ENCODE data around the gene PHF21A.

Gene PHF21A

DNA sequence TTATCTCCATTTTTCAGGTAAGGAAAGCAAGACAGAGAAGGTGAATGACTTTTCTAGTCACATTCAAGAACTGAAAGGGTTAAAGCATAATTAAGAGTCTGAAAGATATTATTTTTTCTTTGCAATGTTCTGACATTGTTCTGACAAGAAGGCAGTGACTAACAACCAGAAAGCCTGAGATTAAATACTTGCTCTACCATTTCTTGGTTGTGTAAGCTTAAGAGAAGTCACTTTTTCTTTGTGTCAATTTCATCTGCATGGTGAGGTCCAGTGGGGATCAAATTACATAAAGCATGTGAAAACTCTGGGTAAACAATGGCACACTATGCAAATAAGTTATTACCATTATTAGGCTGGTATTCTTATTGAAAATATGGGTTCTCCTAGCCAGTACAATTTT is 73.7 kb downstream of the PHF21A start:
- no peaks in the 10 kb centered on the region for H3K9me2 ChIP-seq (replicated peaks; ENCODE audit: low read depth, low read length)
- H3K79me2 ChIP-seq (ENCODE audit: insufficient read depth, low read length) = peaks cover 5% of the 10 kb centered on the region; the same call in 1 of the 2 replicates

DNA sequence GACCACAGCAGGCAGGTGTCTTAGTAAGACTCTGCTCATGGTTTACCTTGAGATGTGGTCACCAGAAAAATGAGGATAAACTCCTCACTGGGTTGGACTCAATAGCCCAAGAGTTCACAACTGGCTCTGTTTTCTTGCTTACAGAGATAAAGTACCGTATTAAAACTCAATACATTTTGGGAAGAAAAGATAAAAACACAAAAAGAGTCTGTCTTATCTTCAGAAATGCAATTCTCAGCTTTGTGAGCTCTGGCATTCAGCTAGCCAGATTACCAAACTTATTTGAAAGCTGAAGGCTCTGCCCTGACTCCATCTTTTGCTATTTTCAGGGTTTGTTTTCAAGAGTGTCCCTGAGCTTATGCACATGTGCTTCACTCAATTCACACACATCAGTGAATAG is 75.4 kb downstream of the PHF21A start:
- H3K4me3 ChIP-seq (ENCODE audit: low read length, poor library complexity, severe bottlenecking) = no peak overlapping the region
- H3K4me1 ChIP-seq (ENCODE audit: insufficient read depth, low read length, poor library complexity, severe bottlenecking) = peaks cover 8% of the 10 kb centered on the region
- H3K79me2 ChIP-seq (ENCODE audit: insufficient read depth, low read length) = peaks cover 7% of the 10 kb centered on the region; the same call in 1 of the 2 replicates
- H3K36me3 ChIP-seq (ENCODE audit: insufficient read depth, low read length) = peaks cover 25% of the 10 kb centered on the region
- H3K9me3 ChIP-seq (ENCODE audit: insufficient read depth, low read depth, low read length) = no peaks in the 10 kb centered on the region
- no peaks in the 10 kb centered on the region for H3K27me3 ChIP-seq (ENCODE audit: insufficient read depth, low read length, poor library complexity, severe bottlenecking)
- no peaks in the 10 kb centered on the region for H3K9me2 ChIP-seq (replicated peaks; ENCODE audit: low read depth, low read length)
- H3F3A ChIP-seq (ENCODE audit: low read depth) = no peaks in the 10 kb centered on the region
- no peak overlapping the region for H3K4me2 ChIP-seq (ENCODE audit: low read depth, low read length, poor library complexity, severe bottlenecking)
- TF ChIP-seq, protein P1, sequence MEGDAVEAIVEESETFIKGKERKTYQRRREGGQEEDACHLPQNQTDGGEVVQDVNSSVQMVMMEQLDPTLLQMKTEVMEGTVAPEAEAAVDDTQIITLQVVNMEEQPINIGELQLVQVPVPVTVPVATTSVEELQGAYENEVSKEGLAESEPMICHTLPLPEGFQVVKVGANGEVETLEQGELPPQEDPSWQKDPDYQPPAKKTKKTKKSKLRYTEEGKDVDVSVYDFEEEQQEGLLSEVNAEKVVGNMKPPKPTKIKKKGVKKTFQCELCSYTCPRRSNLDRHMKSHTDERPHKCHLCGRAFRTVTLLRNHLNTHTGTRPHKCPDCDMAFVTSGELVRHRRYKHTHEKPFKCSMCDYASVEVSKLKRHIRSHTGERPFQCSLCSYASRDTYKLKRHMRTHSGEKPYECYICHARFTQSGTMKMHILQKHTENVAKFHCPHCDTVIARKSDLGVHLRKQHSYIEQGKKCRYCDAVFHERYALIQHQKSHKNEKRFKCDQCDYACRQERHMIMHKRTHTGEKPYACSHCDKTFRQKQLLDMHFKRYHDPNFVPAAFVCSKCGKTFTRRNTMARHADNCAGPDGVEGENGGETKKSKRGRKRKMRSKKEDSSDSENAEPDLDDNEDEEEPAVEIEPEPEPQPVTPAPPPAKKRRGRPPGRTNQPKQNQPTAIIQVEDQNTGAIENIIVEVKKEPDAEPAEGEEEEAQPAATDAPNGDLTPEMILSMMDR (conservative IDR thresholded peaks at IDR 0.05; ENCODE audit: low read length) = no peak
- TF ChIP-seq EZH2phosphoT487 (IDR thresholded peaks at IDR 0.05; ENCODE audit: borderline replicate concordance) = no peak
- peaks cover 6% of the 10 kb centered on the region for H4K20me1 ChIP-seq (ENCODE audit: insufficient read depth, low read length, poor library complexity, severe bottlenecking)
- no peak overlapping the region for H2AFZ ChIP-seq (ENCODE audit: low read length)
- H3K9ac ChIP-seq (ENCODE audit: low read depth, low read length, poor library complexity, severe bottlenecking) = no peak overlapping the region

More for the DNA sequence above, 73.7 kb downstream of the PHF21A start:
- Histone ChIP-seq H2AFZ (ENCODE audit: low read length) (no peak overlapping the region), H4K20me1 (ENCODE audit: insufficient read depth, low read length, poor library complexity, severe bottlenecking) (peaks cover 3% of the 10 kb centered on the region), H3K9ac (ENCODE audit: low read depth, low read length, poor library complexity, severe bottlenecking) (no peak overlapping the region), H3K27me3 (ENCODE audit: insufficient read depth, low read length, poor library complexity, severe bottlenecking) (no peaks in the 10 kb centered on the region), H3K9me3 (ENCODE audit: insufficient read depth, low read depth, low read length) (no peaks in the 10 kb centered on the region), H3K4me2 (ENCODE audit: low read depth, low read length, poor library complexity, severe bottlenecking) (no peak overlapping the region), H3F3A (ENCODE audit: low read depth) (no peaks in the 10 kb centered on the region), H3K4me1 (ENCODE audit: insufficient read depth, low read length, poor library complexity, severe bottlenecking) (peaks cover 10% of the 10 kb centered on the region), H3K4me3 (ENCODE audit: low read length, poor library complexity, severe bottlenecking) (no peak overlapping the region), H3K36me3 (ENCODE audit: insufficient read depth, low read length) (peaks cover 23% of the 10 kb centered on the region)
- no peak for TF ChIP-seq EZH2phosphoT487 (IDR thresholded peaks at IDR 0.05; ENCODE audit: borderline replicate concordance)

DNA sequence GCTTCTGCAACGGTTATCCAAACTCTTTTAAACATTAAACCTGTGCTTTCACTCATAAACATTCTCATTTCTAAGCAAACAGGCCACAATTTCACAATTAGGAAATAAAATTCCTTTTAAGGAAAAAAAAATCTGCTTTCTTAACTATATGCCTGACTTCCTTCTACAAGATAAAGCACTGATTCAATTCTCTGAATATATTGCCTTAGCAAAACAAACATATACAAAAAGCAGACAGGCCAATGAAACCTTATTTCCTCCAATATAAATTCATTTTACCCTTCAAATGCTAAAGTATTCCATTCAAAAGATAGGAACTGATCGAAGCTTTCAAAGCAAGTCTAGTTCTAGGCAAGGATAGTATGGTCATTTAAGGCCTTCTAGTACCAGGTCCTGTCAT is 76.7 kb downstream of the PHF21A start:
- Histone ChIP-seq H3K4me2 (ENCODE audit: low read depth, low read length, poor library complexity, severe bottlenecking) (no peak overlapping the region), H3K79me2 (ENCODE audit: insufficient read depth, low read length) (peaks cover 7% of the 10 kb centered on the region; the same call in 1 of the 2 replicates)

More for the DNA sequence above, 76.7 kb downstream of the PHF21A start:
- no peaks in the 10 kb centered on the region for H3F3A ChIP-seq (ENCODE audit: low read depth)
- H3K9me2 ChIP-seq (replicated peaks; ENCODE audit: low read depth, low read length) = no peaks in the 10 kb centered on the region
- no peak overlapping the region for H3K9ac ChIP-seq (ENCODE audit: low read depth, low read length, poor library complexity, severe bottlenecking)
- peaks cover 18% of the 10 kb centered on the region for H3K4me1 ChIP-seq (ENCODE audit: insufficient read depth, low read length, poor library complexity, severe bottlenecking)
- H3K27me3 ChIP-seq (ENCODE audit: insufficient read depth, low read length, poor library complexity, severe bottlenecking) = no peaks in the 10 kb centered on the region
- no peak overlapping the region for H2AFZ ChIP-seq (ENCODE audit: low read length)
- no peak for TF ChIP-seq EZH2phosphoT487 (IDR thresholded peaks at IDR 0.05; ENCODE audit: borderline replicate concordance)
- TF ChIP-seq, protein P1 (conservative IDR thresholded peaks at IDR 0.05; ENCODE audit: low read length) = no peak
- H3K4me3 ChIP-seq (ENCODE audit: low read length, poor library complexity, severe bottlenecking) = no peak overlapping the region
- peaks cover 9% of the 10 kb centered on the region for H4K20me1 ChIP-seq (ENCODE audit: insufficient read depth, low read length, poor library complexity, severe bottlenecking)
- H3K9me3 ChIP-seq (ENCODE audit: insufficient read depth, low read depth, low read length) = no peaks in the 10 kb centered on the region
- H3K36me3 ChIP-seq (ENCODE audit: insufficient read depth, low read length) = peaks cover 25% of the 10 kb centered on the region
